ENCODE results near the gene ARPC5L. TPM values are rescaled to one million over a fixed set of nuclear protein-coding genes. Genes with fewer than 3 reads are reported as not detected.
A peak's percentile ranks its signal among the peaks of the same experiment; 100 is the strongest.
"Not testable (repeated sequence)": the region's sequence is repeated elsewhere in the genome, so short reads cannot be mapped to it uniquely, and the experiment has no call there.

Gene ARPC5L
- 29.4 and 46.0 TPM in 2 replicates for total RNA-seq (2014; rRNA removed; shearing (Covaris generic))

DNA sequence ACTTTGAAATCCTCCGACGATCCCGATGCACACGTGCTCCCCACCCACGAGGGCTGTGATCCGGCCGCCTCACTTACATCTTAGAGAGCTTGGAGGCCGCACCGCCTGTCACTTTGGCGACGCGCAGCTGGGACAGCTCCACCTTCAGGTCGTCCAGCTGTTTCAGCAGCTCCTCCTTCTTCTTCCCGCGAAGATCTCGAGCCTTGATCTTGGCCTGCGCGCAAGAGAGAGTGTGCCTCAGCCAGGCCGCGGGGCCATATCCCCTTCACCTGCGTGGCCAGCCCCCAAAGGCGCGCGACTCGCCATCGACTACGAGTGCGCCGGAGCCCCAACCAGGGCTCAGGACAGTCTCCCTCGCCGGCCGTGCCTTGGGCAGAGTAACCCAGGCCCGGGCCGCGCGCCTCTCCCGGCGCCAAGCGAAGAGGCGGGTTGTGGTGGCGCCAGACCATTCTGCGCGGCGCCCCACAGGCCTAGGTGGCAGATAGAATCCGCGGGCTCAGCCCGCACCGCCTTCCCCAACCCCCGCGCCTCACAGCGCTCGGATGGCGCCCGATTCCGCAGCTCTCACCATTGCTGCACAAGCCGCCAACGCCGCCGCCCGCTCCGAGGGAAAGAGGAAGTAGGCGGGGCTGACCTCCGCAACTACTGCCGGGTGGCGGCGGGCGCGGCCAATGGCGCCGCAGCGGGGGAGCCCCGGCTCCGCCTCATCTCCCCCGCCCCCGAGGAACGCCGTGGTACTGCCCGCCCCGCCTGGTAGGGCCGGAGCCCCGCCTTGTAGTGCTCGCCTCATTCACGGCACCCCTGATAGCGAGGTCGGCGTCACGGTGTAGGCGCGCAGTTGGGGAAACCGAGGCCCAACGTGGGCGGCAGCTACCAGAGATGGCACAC is at the start of gene ARPC5L, which contains the start of gene RPL35:
TSS of gene ARPC5L (plus strand) at position 789 of the 888 bp plus-strand sequence. CDS start 7,161 bp downstream, outside the sequence.
TSS of gene RPL35 (minus strand) at position 616 of the 888 bp plus-strand sequence. CDS start at position 571, 45 bp downstream.
- in situ Hi-C loops (cut with HindIII; ENCODE audit: low sequenced_read_pairs): no loop called here
- DNase-seq (ENCODE audit: low spot score): peak; percentile 96

DNA sequence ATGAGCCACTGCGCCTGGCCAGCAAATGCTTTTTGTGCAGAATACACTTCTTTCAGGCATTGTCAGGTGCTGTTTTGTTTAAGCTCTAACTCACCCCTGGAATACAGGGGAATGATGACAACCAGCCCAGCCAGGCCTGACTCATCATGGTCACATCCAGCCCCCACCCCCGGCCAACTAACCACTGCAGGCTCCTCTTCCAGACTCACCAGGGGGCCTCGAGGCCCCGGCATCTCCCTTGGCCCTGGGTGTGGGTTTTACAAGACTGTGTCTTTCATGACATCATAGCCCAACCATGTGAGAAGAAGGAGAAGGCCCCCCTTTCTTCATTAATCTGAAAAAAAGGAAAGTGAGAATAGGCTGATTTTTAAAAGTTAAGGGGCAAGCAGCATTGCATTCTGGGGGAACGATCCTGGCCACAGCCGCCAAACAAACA is 49.5 kb upstream of the ARPC5L start:
- DNase-seq (ENCODE audit: low spot score): no peak

DNA sequence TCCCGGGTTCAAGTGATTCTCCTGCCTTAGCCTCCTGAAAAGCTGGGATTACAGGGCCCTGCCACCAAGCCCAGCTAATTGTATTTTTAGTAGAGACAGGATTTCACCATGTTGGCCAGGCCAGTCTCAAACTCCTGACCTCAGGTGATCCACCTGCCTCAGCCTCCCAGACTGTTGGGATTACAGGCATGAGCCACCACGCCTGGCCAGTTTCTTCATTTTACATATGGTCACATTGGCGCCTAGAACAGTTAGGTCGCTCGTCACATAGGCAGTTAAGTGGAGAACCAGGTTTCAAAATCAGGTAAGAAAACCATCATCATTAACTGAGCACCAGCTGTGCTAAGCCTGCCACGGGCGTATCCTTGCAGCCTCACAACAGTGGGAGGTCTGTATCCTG is 48.9 kb upstream of the ARPC5L start:
- DNase-seq (ENCODE audit: low spot score): no peak
- in situ Hi-C loops (cut with HindIII; ENCODE audit: low sequenced_read_pairs): no loop called here

More for the DNA sequence above, 49.5 kb upstream of the ARPC5L start:
- in situ Hi-C loops (cut with HindIII; ENCODE audit: low sequenced_read_pairs): no loop called here

DNA sequence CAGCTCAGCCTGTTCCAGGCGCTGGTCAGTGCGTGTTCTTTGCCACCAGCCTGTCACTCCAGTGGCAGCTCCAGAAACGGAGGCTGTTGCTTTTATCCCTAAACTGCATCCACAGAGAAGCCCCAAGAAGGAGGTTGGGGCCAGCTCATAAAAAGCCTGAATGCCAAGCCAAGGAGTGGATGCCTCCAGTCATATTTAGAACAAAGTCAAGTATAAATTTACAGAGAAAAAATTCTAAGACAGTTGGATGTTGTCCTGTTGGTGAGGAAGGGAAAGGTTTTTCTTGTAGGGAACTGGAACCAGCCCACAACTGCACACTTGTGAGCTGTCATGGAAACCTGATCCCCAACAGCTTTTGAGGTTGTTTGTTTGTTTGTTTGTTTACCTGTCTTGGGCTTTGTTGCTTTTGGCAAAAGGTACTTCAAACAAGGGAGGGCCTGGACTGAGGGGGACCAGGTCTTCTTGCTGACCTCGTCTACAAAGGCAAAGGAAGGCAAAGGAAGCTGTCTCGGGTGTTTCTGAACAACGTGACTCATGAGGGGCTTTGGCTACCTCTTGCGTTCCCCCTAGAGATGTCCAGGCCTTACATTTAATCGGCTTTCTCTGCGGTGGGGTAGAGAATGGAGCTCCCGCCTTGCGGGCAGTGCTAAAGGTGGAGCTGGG is 48.3 kb upstream of the ARPC5L start:
- in situ Hi-C loops (cut with HindIII; ENCODE audit: low sequenced_read_pairs): no loop called here
- no peak for DNase-seq (ENCODE audit: low spot score)

DNA sequence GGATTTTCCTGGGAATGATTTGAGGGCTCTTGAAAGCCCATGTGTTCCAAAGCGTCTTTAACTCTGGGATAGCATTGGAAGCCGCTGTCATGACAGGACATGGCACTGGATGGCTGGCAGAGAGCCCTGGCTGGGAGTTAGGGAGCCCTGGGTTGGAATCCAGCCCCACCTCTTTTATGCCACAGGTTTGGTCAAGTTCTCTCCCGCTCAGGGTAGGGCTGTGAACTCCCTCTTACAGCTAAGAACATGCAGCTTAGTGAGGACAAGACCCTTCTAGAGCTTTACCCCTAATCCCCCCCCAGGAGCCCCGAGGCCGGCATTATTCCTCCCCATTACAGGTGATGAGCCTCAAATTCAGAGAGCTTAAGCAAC is 47.8 kb upstream of the ARPC5L start:
- DNase-seq (ENCODE audit: low spot score): no peak
- in situ Hi-C loops (cut with HindIII; ENCODE audit: low sequenced_read_pairs): no loop called here

DNA sequence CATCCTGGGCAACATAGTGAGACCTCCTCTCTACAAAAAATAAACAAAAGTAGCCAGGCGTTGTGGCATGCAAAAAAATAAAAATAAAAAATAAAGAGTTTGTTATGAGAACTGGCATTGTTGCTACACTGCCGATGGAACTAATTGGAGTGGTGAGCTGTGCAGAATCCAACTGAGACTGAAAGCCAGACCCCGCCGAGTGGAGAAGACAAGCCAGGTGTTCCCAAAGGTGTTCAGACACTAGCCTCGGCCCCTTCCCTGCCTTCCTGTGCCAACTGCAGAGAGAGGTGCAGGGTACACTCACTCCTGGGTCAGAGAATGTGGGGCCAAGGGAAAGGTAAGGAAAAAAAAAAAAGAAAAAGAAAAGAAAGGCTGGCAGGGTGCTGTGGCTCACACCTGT is 46.3 kb upstream of the ARPC5L start:
- in situ Hi-C loops (cut with HindIII; ENCODE audit: low sequenced_read_pairs): no loop called here
- DNase-seq (ENCODE audit: low spot score): no peak

DNA sequence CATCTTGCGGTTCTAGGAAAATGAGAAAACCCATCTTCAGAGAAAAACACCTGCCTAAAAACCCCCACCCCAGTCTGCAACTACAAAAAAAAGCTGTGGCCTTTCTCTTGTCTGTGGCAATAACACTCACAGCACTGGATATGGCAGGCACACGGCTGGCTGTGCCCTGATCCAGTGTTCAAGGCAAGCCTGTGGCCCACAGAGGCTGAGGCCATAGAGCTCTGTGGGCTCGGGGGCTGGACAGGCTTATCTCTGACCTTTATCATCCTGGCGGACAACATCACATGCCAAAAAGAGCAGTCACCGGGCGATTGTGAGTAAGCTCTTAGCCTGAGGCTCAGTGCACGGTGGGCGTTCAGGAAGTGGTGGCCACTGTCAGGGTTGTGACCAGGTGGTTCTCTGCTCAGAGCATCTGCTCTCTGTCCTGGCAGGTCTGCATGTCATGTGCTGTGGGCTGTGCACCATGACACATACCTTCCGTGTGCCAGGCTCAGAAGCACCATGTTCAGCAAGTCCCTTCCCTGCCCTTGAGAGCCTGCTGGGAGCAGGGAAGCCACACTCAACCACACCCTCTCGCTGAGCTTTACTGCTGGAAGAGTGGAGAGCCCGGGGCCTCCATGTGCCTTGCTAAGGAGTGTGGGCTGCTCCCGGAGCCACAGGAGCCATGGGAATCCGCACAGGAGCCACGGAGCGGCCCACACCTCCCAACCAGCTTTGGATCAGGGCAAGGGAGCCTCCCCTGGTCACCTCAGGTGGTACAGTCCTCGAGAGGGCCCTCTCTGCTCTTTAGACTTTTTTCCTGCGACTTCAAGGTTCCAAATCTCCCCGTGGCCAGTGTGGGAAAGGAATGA is 43.3 kb upstream of the ARPC5L start:
- in situ Hi-C loops (cut with HindIII; ENCODE audit: low sequenced_read_pairs): no loop called here
- DNase-seq (ENCODE audit: low spot score): no peak

DNA sequence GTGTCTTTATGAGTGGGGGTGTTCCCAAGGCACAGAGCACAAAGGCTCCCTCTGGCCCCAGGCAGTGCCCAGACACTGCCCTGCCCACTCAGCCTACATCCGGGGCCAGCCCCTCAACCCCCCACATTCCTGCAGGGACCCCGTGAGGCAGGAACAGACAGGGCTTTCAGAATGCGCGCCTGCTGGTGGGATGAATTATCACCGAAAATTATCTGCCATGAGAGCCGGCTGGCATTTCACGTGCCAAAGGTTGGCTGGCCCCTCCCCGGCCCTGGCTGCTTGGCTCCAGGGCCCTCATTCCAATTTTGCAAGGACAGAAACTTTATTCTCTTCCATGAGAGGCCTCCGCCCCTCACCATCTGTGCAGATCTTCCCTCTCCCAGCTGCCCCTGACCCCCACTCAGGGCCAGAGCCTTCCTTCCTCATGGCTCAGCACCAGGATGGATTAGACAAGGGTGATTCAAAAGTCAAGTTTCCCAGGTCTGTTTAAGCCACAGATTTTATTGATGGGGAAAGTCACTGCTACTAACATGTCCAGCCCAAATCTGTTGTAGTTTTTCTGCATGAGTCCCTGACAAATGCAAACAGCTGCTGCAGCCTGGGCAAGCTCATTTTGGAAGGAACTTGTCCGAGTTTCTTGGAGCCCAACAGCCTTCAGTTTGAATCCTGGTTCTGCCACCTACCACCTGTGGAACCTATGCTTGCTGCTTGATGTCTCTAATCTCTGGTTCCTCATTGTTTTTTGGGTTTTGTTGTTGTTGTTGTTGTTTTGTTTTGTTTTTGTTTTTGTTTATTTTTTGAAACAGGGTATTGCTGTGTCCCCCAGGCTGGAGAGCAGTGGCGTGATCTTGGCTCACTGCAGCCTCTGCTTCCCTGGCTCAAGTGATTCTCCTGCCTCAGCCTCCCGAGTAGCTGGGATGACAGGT is 41.0 kb upstream of the ARPC5L start:
- in situ Hi-C loops (cut with HindIII; ENCODE audit: low sequenced_read_pairs): no loop called here
- DNase-seq (ENCODE audit: low spot score): no peak

DNA sequence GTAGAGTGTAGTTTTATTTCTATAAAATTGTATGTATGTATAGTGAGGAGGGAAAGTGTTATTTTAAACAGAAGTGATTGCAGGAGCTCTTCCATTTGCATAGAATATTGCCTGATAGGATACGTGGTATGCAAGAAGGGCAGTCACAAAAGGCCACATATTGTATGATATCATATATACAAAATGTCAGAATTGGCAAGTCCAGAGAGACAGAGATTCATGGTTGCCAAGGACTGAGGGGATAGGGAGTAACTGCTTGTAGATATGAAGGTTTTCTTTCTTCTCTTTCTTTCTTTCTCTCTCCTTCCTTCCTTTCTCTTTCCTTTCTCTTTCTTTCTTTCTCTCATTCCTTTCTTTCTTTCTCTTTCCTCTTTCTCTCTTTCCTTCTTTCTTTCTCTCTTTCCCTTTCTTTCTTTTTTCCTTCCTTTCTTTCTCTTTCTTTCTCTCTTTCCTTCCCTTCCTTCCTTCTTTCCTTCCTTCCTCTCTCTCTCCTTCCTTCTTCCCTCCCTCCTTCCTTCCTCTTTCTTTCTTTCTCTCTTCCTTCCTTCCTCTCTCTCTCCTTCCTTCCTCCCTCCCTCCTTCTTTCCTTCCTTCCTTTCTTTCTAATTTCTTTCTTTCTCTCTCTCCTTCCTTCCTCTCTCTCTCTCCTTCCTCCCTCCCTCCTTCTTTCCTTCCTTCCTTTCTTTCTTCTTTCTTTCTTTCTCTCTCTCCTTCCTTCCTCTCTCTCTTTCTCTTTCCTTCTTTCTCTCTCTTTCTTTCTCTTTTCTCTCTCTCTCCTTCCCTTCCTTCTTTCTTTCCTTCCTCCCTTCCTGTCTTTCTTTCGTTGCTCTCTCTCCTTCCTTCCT is 33.2 kb upstream of the ARPC5L start:
- in situ Hi-C loops (cut with HindIII; ENCODE audit: low sequenced_read_pairs): no loop called here
- no peak for DNase-seq (ENCODE audit: low spot score)

DNA sequence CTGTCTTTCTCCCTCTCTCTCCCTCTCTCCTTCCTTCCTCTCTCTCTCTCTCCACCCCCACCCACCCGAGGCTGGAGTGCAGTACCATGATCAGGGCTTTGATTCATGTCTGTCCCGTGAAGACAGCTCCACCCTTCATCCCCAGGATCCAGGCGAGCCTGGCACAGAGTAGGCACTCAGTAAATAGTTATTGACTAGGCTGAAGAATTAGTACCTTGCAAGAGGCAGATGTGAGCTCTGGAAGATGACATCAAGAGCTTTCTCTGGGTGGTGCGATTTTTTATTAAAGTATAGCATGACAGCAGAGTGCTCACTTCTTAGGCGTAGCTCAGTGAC is 32.6 kb upstream of the ARPC5L start:
- in situ Hi-C loops (cut with HindIII; ENCODE audit: low sequenced_read_pairs): no loop called here
- DNase-seq (ENCODE audit: low spot score): no peak

DNA sequence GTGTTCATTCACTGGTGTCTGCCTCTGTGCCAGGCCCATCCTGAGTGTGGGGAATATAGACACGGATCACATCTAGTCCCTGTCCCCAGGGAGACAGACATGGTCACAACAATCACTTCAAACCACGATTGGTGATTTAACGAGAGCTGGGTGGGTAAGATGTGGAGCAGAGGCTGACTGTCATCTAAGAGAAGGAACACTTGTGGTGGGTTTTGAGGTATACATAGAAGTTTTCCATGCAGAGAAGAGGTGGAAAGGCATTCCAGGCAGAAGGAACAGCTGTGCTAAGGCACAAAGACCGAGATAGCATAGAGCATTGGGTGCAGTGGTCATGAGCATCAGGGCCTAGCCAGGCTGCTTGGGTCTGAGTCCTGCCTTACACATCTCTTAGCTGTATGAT is 31.3 kb upstream of the ARPC5L start:
- DNase-seq (ENCODE audit: low spot score): no peak
- in situ Hi-C loops (cut with HindIII; ENCODE audit: low sequenced_read_pairs): no loop called here

DNA sequence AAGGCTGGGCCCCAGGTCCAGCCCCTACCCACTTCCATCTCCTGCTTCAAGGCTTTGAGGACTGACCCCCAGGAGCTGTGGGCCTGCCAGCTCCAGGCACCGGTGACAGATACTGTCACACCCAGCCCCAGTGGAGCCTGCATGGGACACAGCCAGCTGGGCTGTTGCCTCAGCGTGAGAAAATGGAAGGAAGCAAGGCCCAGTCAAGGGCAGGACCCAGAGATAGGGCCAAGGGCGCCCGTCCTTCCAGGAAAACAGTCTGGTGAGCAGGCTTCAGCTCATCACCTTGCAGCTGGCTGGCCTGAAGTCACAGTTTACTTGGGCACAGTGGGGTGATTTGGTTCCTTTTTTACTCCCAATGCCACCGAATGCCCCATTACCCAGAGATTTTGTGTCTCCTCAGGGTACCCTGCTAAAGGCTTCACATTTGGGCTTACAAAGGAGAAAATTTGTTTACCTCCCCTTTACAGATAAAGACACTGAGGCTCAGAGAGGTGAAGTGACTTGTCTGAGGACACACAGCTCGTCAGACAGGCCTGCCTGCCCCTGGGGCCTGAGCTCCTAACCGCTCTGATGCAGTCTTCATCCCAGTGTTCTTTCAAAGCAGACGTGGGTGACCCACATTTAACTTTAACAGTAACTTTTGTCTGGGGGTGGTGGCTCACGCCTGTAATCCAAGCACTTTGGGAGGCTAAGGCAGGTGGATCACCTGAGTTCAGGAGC is 30.1 kb upstream of the ARPC5L start:
- in situ Hi-C loops (cut with HindIII; ENCODE audit: low sequenced_read_pairs): no loop called here
- DNase-seq (ENCODE audit: low spot score): no peak

DNA sequence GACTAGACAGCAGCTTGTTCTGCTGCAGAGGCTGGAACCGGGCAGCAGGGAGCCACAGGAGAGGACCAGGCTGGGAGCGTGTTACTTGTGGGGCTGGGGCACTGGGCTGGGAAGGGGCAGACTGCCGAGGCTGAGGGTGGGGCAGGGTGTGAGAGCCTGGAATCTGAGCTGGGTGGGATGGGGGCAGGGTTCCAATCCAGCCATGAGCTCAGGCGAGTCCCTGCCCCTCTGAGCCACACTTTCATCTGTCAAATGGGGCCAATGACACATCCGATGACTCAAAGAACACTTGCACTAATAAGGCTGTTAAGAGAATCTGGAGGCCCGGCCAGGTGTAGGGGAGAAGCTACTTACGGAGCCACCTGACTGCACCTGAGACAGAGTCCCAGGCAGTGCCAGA is 27.3 kb upstream of the ARPC5L start:
- in situ Hi-C loops (cut with HindIII; ENCODE audit: low sequenced_read_pairs): no loop called here
- DNase-seq (ENCODE audit: low spot score): no peak

DNA sequence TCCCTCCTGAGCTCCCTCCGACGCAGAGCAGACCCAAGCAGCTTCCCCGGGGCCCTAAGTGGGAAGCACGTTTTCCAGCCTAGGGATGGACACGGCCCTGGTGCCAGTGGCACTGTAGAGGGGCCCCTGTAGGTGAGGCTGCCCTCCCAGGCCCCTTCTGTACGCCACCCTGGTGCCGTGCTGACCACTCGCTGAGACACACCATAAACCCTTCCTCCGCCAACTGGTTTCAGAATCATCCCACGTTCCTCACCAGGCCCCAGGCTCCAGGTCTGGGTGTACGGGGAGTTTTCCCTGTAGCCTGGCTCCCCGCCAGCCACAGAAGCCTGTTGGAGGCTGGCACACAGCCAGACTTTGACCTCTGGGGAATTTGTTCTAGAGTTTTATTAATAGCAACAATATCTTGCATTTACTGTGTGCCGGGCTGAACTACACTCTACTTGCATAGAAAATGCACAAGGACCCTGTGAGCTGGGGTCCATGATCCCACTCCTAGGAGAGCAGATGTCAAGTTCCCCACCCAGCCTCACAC is 26.8 kb upstream of the ARPC5L start:
- no peak for DNase-seq (ENCODE audit: low spot score)
- in situ Hi-C loops (cut with HindIII; ENCODE audit: low sequenced_read_pairs): no loop called here

DNA sequence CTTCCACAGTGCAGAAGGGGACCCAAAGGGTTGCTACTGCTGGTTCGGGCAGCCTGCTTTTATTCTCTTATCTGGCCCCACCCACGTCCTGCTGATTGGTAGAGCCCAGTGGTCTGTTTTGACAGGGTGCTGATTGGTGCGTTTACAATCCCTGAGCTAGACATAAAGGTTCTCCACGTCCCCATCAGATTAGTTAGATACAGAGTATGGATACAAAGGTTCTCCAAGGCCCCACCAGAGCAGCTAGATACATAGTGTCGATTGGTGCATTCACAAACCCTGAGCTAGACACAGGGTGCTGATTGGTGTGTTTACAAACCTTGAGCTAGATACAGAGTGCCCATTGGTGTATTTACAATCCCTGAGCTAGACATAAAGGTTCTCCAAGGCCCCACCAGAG is 23.8 kb upstream of the ARPC5L start:
- DNase-seq (ENCODE audit: low spot score); in situ Hi-C loops (cut with HindIII; ENCODE audit: low sequenced_read_pairs): not testable (repeated sequence)

DNA sequence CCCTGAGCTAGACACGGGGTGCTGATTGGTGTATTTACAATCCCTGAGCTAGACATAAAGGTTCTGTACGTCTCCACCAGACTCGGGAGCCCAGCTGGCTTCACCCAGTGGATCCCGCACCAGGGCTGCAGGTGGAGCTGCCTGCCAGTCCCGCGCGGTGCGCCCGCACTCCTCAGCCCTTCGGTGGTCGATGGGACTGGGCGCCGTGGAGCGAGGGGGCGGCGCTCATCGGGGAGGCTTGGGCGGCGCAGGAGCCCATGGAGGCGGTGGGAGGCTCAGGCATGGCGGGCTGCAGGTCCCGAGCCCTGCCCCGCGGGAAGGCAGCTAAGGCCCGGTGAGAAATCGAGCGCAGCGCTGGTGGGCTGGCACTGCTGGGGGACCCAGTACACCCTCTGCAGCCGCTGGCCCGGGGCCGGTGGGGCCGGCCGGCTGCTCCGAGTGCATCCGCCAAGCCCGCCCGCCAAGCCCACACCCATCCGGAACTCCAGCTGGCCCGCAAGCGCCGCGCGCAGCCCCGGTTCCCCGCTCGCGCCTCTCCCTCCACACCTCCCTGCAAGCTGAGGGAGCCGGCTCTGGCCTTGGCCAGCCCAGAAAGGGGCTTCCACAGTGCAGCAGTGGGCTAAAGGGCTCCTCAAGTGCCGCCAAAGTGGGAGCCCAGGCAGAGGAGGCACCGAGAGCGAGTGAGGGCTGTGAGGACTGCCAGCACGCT is 23.2 kb upstream of the ARPC5L start:
- DNase-seq (ENCODE audit: low spot score); in situ Hi-C loops (cut with HindIII; ENCODE audit: low sequenced_read_pairs): not testable (repeated sequence)

Data from G401 (cell line).